T-helper 1 cell treated with Interleukin-12 subunit alpha and Interleukin-12 subunit beta and Interleukin-4 antibody, amounts not matched to agents 30 μg/mL and 1 μg/mL, for 36 hours (primary cell): ENCODE measurements around the gene NDNF.

ENCODE experiments used
- H3K27ac Mint-ChIP-seq: one replicate; pipeline ENCODE4 v1.8.0; 2021; ENCODE audit warnings: mild to moderate bottlenecking, mixed read lengths
- H3K27me3 Mint-ChIP-seq: one replicate; pipeline ENCODE4 v1.8.0; 2021; ENCODE audit warnings: low read depth, mixed read lengths
- H3K36me3 Mint-ChIP-seq: one replicate; pipeline ENCODE4 v1.8.0; 2021; ENCODE audit warnings: low read depth, mixed read lengths
- H3K4me1 Mint-ChIP-seq: one replicate; pipeline ENCODE4 v1.8.0; 2021; ENCODE audit warnings: low read depth, mixed read lengths
- H3K4me3 Mint-ChIP-seq: one replicate; pipeline ENCODE4 v1.8.0; 2021; ENCODE audit warnings: mild to moderate bottlenecking, moderate library complexity, mixed read lengths
- H3K9me3 Mint-ChIP-seq: one replicate; pipeline ENCODE4 v1.8.0; 2021; ENCODE audit warnings: mixed read lengths

NDNF gene, protein sequence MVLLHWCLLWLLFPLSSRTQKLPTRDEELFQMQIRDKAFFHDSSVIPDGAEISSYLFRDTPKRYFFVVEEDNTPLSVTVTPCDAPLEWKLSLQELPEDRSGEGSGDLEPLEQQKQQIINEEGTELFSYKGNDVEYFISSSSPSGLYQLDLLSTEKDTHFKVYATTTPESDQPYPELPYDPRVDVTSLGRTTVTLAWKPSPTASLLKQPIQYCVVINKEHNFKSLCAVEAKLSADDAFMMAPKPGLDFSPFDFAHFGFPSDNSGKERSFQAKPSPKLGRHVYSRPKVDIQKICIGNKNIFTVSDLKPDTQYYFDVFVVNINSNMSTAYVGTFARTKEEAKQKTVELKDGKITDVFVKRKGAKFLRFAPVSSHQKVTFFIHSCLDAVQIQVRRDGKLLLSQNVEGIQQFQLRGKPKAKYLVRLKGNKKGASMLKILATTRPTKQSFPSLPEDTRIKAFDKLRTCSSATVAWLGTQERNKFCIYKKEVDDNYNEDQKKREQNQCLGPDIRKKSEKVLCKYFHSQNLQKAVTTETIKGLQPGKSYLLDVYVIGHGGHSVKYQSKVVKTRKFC

DNA sequence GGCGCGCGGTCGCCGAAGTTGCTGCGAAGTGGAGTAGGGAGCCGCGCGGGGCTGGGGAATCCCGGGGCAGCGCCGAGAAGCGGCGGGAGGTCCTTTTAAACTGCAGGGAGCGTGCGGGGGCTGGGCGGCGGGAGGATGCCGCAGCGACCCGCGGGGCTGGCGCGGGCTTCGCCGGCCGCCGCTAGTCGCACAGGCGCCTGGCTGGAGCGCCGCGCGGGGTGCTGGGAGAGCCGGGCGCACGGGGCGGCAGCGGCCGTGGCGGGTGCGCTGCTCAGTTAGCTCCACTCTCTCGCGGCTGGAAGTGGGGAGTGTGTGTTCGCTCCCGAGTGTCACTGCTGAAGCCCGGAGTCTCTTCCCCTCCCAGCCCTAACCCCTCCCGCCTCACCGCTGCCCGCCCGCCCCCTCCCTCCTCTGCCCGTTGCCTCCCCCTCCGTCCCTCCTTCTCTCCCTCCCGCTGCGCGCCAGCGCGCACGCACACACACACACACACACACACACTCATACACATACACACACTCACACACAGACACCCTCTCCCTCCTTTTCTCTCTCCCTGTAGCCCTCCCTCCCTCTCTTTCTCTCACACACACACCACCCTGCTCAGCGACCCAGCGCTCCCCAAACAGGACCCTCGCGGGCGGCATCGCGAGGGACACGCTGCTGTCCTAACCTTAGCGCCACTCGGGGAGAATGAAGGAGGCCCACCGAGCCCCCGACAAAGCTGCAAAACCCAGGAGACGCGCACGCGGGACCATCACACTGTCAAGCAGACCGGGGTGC lies at the start of gene NDNF:
NDNF (minus strand) TSS at position 312 of the 780 bp plus-strand sequence. CDS start 26,698 bp downstream, outside the sequence.
- no peak within 1 kb of the TSS for H3K27ac Mint-ChIP-seq
- H3K27me3 Mint-ChIP-seq = peaks cover 84% of the 10 kb centered on the region
- H3K36me3 Mint-ChIP-seq = peaks cover 3% of the 10 kb centered on the region
- H3K4me3 Mint-ChIP-seq = peak within 1 kb of the TSS; percentile 78
- H3K9me3 Mint-ChIP-seq = no peaks in the 10 kb centered on the region
- H3K4me1 Mint-ChIP-seq = peaks cover 15% of the 10 kb centered on the region

DNA sequence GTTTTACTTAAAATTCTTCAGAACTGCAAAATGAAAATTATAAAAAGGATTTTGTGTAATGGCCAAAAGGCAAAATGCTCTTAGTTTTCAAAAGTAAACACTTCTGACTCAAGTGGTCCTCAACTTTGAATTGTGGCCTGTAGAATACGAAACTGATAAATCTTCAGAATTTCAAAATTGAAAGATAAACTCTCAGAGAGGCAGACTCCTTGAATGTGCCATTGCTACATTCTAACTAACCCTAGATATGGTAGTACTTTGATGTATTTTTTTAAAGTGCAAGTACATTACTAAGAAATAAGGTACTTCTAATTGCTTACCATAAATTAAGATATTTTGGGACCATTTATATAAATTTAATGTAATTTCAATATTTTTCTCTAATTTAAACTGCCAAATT lies 47.4 kb upstream of the NDNF start:
- Mint-ChIP-seq H3K27me3 (no peaks in the 10 kb centered on the region), H3K27ac (no peak overlapping the region), H3K9me3 (no peaks in the 10 kb centered on the region), H3K4me3 (no peak overlapping the region), H3K4me1 (peaks cover 12% of the 10 kb centered on the region), H3K36me3 (no peaks in the 10 kb centered on the region)

DNA sequence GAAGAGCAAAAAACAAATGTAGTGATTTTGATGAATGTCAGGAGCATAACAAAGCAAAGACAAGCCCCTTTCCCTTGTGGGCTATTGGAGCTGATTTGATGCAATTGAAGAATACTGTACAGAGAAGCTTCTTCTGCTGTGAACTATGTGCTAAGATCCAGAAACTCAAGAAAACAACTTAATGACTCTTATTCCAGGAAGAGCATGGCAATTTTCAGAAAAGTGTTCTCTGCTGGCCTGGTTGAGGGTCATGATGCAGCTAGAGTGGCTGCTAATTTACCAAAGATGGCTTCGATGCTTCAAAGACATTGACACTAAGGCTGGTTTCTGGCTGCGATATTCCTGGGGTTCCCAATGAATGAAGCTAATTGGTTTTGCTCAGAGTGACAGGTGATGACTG lies 46.0 kb upstream of the NDNF start:
- Mint-ChIP-seq H3K4me3 (no peak overlapping the region), H3K27ac (no peak overlapping the region), H3K27me3 (no peaks in the 10 kb centered on the region), H3K36me3 (no peaks in the 10 kb centered on the region), H3K9me3 (no peaks in the 10 kb centered on the region), H3K4me1 (peaks cover 18% of the 10 kb centered on the region)

DNA sequence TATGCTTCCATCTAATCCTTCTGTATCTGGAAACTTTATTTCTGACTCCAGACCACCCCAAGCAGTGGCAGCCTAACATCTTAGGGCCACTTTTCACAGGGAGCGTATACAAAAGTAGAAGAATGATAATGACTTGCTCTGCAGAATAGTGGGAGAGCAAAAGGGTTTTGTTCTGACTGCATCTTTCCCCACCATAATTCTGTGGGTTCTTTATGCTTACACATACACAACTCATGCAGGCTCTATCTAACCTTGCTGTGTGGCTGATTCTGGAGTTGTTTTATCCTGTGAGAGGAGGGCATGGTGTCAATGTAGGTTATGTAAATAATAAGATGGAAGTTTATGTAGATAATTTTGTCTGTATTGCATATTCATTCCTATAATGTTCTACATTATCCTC lies 42.4 kb upstream of the NDNF start:
- H3K27me3 Mint-ChIP-seq = peaks cover 11% of the 10 kb centered on the region
- H3K27ac Mint-ChIP-seq = no peak overlapping the region
- no peaks in the 10 kb centered on the region for H3K36me3 Mint-ChIP-seq
- H3K9me3 Mint-ChIP-seq = no peaks in the 10 kb centered on the region
- H3K4me1 Mint-ChIP-seq = peaks cover 18% of the 10 kb centered on the region
- no peak overlapping the region for H3K4me3 Mint-ChIP-seq

DNA sequence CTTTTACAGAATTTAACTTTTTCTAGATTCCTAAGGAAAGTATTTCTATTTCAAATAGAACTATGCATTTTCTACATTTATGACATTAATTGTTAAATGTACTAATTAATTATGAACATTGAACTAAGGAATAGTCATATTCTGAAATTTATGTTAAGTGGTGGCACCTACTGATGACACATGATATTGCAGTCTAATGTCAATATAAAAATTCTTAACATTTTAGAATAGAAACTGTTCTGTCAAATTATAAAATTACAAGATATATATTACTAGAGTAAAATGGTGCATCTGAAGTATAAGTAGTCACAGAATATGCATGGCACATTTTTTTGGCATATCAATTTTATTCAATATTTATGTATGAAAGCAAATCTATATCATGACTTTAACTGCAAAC lies 40.2 kb upstream of the NDNF start:
- no peak overlapping the region for H3K27ac Mint-ChIP-seq

DNA sequence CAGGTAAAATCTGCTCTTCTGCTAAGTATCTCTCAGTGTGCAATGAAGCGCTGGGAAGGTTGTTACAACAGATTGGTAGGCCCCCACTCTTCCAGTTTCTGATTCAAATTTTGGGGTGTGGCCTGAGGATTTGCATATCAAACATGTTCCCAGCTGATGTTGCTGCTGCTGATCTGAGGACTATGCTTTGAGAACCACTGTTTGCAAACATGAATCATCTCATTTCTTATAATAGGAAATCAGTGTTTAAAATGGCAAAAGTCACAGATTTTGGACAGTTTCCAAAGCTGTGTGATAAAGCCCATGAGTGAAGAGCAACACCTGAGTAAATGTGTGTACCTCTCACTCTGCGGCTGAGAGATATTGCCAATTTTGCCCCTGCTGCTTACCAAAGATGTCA lies 36.2 kb upstream of the NDNF start:
- H3K4me3 Mint-ChIP-seq = no peak overlapping the region
- no peaks in the 10 kb centered on the region for H3K36me3 Mint-ChIP-seq
- H3K27ac Mint-ChIP-seq = no peak overlapping the region
- H3K27me3 Mint-ChIP-seq = peaks cover 46% of the 10 kb centered on the region
- no peaks in the 10 kb centered on the region for H3K4me1 Mint-ChIP-seq
- H3K9me3 Mint-ChIP-seq = no peaks in the 10 kb centered on the region

More for the DNA sequence above, 40.2 kb upstream of the NDNF start:
- Mint-ChIP-seq H3K4me3 (no peak overlapping the region), H3K27me3 (peaks cover 18% of the 10 kb centered on the region), H3K36me3 (no peaks in the 10 kb centered on the region), H3K4me1 (peaks cover 9% of the 10 kb centered on the region), H3K9me3 (no peaks in the 10 kb centered on the region)

DNA sequence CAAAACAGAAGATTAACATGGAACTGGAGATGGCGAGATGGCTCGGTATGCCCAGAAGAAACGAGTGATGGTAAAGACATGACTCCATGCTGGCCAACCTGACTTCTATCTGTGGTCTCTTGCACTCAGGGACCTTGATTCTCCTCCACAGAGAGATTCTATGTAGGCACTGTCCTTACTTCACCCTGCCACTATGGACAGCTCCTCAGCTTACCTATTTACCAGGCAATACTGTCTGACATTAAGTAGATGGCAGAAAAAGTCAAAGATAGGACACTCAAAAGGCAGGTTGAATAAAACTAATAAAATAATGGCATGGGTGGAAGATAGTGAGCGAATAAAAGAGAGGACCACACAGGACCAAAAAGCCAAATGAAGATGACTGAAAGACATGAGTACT lies 35.2 kb upstream of the NDNF start:
- no peak overlapping the region for H3K27ac Mint-ChIP-seq
- H3K4me3 Mint-ChIP-seq = no peak overlapping the region
- peaks cover 53% of the 10 kb centered on the region for H3K27me3 Mint-ChIP-seq
- no peaks in the 10 kb centered on the region for H3K36me3 Mint-ChIP-seq
- no peaks in the 10 kb centered on the region for H3K4me1 Mint-ChIP-seq
- no peaks in the 10 kb centered on the region for H3K9me3 Mint-ChIP-seq

DNA sequence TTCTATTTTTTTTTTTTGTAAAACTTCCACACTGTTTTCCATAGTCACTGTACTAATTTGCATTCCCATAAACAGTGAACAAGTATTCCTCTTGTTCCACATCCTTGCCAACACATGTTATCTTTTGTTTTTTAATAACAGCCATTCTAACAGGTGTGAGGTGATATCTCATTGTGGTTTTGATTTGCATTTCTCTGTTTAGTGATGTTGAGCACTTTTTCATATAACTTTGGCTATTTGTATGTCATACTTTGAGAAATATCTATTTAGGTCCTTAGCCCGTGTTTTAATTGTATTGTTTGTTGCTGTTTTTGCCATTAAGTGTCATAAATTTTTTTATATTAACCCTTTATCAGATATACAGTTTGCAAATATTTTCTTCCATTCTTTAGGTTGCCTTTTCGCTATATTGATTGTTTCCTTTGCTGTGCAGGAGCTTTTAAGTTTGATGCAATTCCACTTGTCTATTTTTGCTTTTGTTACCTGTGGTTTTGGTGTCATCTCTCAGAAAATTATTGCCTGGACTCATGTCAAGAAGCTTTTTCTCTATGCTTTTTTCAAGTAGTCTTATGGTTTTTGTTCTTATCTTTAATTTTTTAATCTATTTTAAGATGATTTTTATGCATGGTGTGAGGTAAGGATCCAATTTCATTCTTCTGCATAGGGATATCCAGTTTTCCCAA lies 27.9 kb upstream of the NDNF start:
- no peaks in the 10 kb centered on the region for H3K4me1 Mint-ChIP-seq
- H3K4me3 Mint-ChIP-seq = no peak overlapping the region
- H3K27ac Mint-ChIP-seq = no peak overlapping the region
- no peaks in the 10 kb centered on the region for H3K36me3 Mint-ChIP-seq
- H3K27me3 Mint-ChIP-seq = peaks cover 45% of the 10 kb centered on the region
- H3K9me3 Mint-ChIP-seq = no peaks in the 10 kb centered on the region

DNA sequence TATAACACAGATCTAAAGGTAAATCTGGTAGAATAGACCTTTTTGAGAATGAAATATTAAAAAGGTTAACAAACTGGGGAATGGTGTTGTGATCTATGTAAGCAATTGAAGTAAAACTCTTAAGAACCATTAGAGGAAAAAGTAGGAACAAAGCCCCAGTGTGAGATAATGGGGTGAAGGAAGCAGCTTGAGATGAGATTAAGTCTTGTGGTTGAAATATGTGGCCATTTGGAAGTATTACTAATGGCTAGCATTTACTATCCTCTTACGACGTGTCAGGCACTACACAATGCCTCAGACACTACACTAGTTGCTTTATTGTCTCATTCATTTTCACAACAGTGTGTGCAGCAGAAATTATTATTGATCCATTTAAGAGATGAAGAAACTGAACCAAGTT lies 25.9 kb upstream of the NDNF start:
- Mint-ChIP-seq H3K9me3 (no peaks in the 10 kb centered on the region), H3K4me3 (no peak overlapping the region), H3K27me3 (peaks cover 34% of the 10 kb centered on the region), H3K36me3 (no peaks in the 10 kb centered on the region), H3K4me1 (no peaks in the 10 kb centered on the region), H3K27ac (no peak overlapping the region)

DNA sequence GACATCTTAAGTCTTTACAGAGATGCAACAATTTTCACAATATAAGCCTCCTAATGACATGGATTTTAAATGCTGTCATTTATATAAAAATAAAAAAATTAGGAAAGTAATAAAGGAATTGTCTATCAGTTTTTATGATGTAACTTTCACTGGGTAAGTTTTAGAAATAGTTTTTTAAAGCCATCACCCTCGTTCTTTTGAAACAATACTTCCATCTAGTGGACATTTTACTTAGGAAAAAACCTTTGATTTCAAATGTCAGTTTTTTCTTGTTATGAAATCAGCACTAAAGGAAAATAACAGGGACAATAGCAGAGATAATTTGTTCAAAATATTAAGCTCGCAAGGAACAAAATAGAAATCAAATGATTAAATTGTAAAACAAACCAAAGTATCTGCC lies 24.3 kb upstream of the NDNF start:
- Mint-ChIP-seq H3K9me3 (no peaks in the 10 kb centered on the region), H3K36me3 (no peaks in the 10 kb centered on the region), H3K4me1 (no peaks in the 10 kb centered on the region), H3K27me3 (peaks cover 27% of the 10 kb centered on the region), H3K4me3 (no peak overlapping the region), H3K27ac (no peak overlapping the region)

DNA sequence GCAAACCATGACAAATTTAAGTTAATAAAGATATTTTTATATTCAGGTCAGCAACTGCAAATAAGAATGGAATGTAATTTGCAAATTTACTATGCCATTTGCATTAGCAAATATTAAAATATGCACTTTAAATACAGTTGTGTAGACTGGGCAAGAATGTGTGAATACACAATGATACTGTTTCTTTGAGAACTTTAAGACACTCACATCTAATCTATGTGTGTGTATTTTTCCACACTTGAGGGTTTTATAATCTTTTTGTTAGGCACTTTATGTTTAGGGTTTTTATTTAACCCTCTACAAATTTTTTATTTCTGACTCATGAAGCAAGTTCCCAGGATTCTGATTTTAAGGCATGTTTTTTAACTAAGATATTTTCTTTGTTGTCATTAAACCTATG lies 23.9 kb upstream of the NDNF start:
- H3K36me3 Mint-ChIP-seq = no peaks in the 10 kb centered on the region
- H3K27ac Mint-ChIP-seq = no peak overlapping the region
- H3K4me3 Mint-ChIP-seq = no peak overlapping the region
- peaks cover 22% of the 10 kb centered on the region for H3K27me3 Mint-ChIP-seq
- no peaks in the 10 kb centered on the region for H3K9me3 Mint-ChIP-seq
- H3K4me1 Mint-ChIP-seq = no peaks in the 10 kb centered on the region

DNA sequence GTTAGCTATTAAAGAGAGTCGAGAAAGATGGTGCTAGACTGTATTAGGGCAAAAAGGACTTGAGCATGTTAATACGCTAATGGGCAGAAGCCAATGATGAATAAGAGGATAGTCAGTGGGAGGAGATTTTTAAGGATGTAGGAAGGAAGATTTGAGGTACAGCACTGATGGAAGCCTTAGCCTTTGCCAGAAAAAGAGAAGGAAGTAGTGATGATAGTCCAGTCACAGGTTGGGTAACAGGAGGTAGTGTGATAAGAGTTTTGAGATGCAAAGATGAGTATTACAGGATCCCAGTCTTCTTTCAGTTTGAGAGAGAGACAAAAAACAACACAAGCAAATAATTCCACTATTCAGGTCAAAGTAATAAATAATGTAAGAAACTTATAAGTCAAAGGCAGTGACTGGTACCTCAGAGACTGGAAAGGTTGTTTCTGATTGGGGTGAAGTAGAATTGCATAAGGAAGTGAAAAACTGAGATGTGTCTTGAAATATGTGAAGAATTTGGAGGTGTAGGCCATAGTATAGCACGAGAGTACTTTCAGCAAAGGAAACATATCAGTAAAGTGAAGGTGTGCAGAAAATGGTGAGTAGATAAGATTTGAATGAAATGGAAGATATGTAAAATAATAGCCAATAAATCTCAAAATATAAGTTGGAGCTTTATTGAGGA lies 22.1 kb upstream of the NDNF start:
- Mint-ChIP-seq H3K9me3 (no peaks in the 10 kb centered on the region), H3K36me3 (no peaks in the 10 kb centered on the region), H3K4me1 (no peaks in the 10 kb centered on the region), H3K27ac (no peak overlapping the region), H3K27me3 (peaks cover 7% of the 10 kb centered on the region), H3K4me3 (no peak overlapping the region)

DNA sequence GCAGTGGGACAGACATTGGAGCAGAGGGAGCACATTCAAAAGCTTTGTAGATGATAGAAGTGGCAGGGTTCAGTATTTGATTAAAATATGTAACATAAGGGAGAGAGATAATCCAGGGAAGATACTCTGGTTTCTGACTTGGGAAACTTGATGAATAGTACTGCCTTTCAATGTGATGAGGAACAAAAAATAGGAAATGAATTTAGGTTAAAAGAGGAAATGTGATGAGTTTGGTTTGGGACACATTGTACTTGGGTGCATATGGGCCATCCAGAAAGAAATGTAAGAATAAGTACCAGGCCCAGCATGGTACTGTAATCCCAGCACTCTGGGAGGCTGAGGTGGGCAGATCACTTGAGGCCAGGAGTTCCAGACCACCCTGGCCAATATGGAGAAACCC lies 20.9 kb upstream of the NDNF start:
- H3K27me3 Mint-ChIP-seq = peaks cover 5% of the 10 kb centered on the region
- H3K9me3 Mint-ChIP-seq = no peaks in the 10 kb centered on the region
- no peaks in the 10 kb centered on the region for H3K4me1 Mint-ChIP-seq
- H3K36me3 Mint-ChIP-seq = no peaks in the 10 kb centered on the region
- H3K4me3 Mint-ChIP-seq = no peak overlapping the region
- no peak overlapping the region for H3K27ac Mint-ChIP-seq

DNA sequence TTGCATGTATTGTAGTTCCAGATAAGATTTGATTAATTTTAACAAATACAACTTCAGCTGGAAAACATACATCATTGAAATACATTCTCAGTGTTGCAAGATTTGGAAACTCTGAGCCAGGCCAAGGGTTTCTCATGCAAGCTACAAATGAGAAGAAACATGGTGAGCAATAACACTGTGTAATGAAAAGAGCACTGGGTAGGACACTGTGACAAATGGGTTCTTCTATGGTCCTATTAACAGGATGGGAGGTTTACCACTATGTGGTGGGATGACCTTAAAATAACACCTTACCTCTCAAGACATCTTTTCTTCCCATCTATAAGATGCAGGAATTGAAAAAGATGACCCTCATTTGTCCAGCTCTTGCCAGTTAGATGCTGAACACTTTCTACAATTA lies 19.6 kb upstream of the NDNF start:
- H3K4me1 Mint-ChIP-seq = no peaks in the 10 kb centered on the region
- H3K27me3 Mint-ChIP-seq = peaks cover 4% of the 10 kb centered on the region
- no peak overlapping the region for H3K4me3 Mint-ChIP-seq
- no peaks in the 10 kb centered on the region for H3K36me3 Mint-ChIP-seq
- no peak overlapping the region for H3K27ac Mint-ChIP-seq
- H3K9me3 Mint-ChIP-seq = no peaks in the 10 kb centered on the region
